Lower lobe of right lung (tissue), 2 donors: Measurements from ENCODE around the gene TESMIN. TPM values are rescaled to one million over a fixed set of nuclear protein-coding genes. Genes with fewer than 3 reads are reported as not detected.

Source experiments
- ATAC-seq, 2 donors: fragments of 200-7000 bp; cut with Tn5 transposase; one replicate each; pipeline ENCODE4 v1.9.1; 2020 to 2022; ENCODE audit warnings: mild to moderate bottlenecking in 2 of 2, moderate library complexity in 2 of 2
- DNase-seq: peaks from one replicate; pipeline ENCODE4 v3.0.0-alpha.2; 2020
- H3K27ac ChIP-seq: fragments of 200-600 bp; one replicate; pipeline ENCODE4 v1.8.0; 2022
- H3K27me3 ChIP-seq: fragments of 200-600 bp; one replicate; pipeline ENCODE4 v1.8.0; 2022; ENCODE audit warnings: low read depth
- H3K36me3 ChIP-seq: fragments of 200-600 bp; one replicate; pipeline ENCODE4 v1.8.0; 2022; ENCODE audit warnings: mild to moderate bottlenecking
- H3K4me1 ChIP-seq: fragments of 200-600 bp; one replicate; pipeline ENCODE4 v1.8.0; 2022
- H3K4me3 ChIP-seq: fragments of 200-600 bp; one replicate; pipeline ENCODE4 v1.8.0; 2022; ENCODE audit warnings: mild to moderate bottlenecking
- H3K9me3 ChIP-seq: fragments of 200-600 bp; one replicate; pipeline ENCODE4 v1.8.0; 2022
- intact Hi-C: fragments of 100-400 bp; cut with DNase I; formaldehyde crosslinking; loops from one replicate; pipeline ENCODE4 v1.11.0; 2022
- total RNA-seq: library from RNA; stranded (reverse); fragmentation: NEBNext Ultra II Directional; extraction: Animal tissue kit (Norgen Biotek cat#: 25700); gene quantifications from one replicate; pipeline ENCODE4 v1.2.1, GENCODE V29; 2021
- TF ChIP-seq, protein P1 (sequence below): fragments of 200-600 bp; IDR thresholded peaks from one replicate; pipeline ENCODE4 v1.8.0; 2022; ENCODE audit warnings: antibody characterized with exemption, mild to moderate bottlenecking
- donor health status: DM: no; HTN: yes; CAD: no; lungs with severe emphysema.

The TESMIN gene
- total RNA-seq, 1 donor from 2014 or later = 1.9 TPM

DNA sequence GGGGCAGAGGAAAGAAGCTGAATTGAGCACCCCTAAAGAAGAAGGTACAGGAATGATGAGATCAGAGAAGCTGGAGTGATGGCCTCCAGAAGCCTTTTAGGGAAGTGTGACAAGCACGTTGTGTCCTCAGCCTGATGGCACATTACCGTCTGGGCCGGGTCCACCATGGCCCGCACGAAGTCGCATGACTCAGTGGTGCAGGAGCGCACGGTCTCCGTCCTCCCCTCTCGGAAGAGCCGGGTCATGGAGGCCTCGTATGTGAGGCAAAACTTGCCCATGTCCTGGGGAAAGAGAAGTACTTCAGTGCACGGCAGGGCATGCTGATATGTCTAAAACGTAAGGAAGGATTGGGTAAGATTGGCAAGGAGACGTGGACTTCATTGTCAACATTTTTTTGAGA is 11.2 kb upstream of the TESMIN start:
- DNase-seq (no peak), ATAC-seq (no peak)
- intact Hi-C loops = no loop called here

DNA sequence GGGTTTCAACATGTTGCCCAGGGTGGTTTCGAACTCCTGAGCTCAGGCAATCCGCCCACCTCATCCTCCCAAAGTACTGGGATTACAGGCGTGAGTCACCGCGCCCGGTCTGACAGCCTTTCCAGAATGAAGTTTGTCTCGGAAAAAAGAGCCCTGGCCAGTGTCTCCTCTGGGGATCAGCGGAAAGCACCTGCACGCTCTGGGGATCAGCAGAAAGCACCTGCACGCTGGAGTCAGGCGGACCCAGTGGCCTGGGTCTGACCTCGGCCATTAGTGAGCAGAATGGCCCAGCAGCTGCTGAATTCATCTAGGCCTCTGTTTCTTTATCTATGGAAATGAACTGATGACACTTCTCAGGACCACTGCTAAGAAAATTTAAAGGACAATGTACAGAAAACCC is 10.5 kb upstream of the TESMIN start:
- no peak overlapping the region for H3K4me3 ChIP-seq
- DNase-seq (no peak), ATAC-seq (no peak)
- H3K36me3 ChIP-seq = peaks cover 100% of the 10 kb centered on the region
- no peaks in the 10 kb centered on the region for H3K27me3 ChIP-seq
- TF ChIP-seq, protein P1, sequence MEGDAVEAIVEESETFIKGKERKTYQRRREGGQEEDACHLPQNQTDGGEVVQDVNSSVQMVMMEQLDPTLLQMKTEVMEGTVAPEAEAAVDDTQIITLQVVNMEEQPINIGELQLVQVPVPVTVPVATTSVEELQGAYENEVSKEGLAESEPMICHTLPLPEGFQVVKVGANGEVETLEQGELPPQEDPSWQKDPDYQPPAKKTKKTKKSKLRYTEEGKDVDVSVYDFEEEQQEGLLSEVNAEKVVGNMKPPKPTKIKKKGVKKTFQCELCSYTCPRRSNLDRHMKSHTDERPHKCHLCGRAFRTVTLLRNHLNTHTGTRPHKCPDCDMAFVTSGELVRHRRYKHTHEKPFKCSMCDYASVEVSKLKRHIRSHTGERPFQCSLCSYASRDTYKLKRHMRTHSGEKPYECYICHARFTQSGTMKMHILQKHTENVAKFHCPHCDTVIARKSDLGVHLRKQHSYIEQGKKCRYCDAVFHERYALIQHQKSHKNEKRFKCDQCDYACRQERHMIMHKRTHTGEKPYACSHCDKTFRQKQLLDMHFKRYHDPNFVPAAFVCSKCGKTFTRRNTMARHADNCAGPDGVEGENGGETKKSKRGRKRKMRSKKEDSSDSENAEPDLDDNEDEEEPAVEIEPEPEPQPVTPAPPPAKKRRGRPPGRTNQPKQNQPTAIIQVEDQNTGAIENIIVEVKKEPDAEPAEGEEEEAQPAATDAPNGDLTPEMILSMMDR = no peak
- H3K9me3 ChIP-seq = no peaks in the 10 kb centered on the region
- intact Hi-C loops = no loop called here
- H3K4me1 ChIP-seq = no peaks in the 10 kb centered on the region
- H3K27ac ChIP-seq = no peak overlapping the region

More for the DNA sequence above, 11.2 kb upstream of the TESMIN start:
- H3K27me3 ChIP-seq = no peaks in the 10 kb centered on the region
- TF ChIP-seq, protein P1 = no peak
- no peak overlapping the region for H3K4me3 ChIP-seq
- no peak overlapping the region for H3K27ac ChIP-seq
- peaks cover 100% of the 10 kb centered on the region for H3K36me3 ChIP-seq
- H3K4me1 ChIP-seq = no peaks in the 10 kb centered on the region
- no peaks in the 10 kb centered on the region for H3K9me3 ChIP-seq

DNA sequence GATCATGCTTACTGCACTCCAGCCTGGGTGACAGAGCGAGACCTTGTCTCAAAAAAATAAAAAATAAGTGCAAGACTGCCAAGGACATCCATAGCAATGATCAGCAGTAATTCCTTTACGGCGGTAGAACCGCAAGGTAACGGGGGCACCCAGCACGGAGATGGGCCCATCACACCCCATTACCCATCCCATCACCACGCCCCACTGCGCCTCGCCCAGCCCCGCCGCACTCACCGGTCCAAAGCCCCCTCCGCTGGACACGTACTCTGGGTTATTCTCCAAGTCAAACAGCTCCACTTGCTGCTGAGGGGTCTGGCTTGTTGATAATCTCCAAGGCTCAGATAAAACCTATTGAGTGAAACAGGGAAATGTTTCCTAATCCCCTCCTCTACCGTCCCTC is 8.7 kb upstream of the TESMIN start:
- Histone ChIP-seq H3K9me3 (no peaks in the 10 kb centered on the region), H3K27me3 (no peaks in the 10 kb centered on the region), H3K4me3 (no peak overlapping the region), H3K4me1 (no peaks in the 10 kb centered on the region), H3K36me3 (peaks cover 97% of the 10 kb centered on the region), H3K27ac (no peak overlapping the region)
- TF ChIP-seq, protein P1 = no peak
- DNase-seq = no peak
- ATAC-seq = no peak
- intact Hi-C loops = no loop called here

DNA sequence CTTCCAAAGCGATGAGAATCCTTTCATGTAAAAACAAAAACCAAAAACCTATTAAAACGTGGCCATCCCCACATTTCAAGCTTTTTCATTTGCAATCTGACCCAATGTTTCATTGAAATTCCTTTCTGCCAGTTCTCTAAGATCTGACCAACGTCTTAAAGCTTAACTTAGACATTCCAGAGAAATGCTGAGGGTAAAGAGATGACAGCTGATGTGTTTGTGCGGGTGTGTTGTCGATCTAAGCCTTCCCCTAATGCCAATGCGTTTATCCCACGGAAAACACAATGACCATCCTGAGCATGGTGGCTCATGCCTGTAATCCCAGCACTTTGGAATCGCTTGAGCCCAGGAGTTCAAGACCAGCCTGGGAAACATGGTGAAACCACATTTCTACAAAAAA is 6.4 kb upstream of the TESMIN start:
- DNase-seq (no peak), ATAC-seq (no peak)
- H3K27me3 ChIP-seq = no peaks in the 10 kb centered on the region
- no peak overlapping the region for H3K27ac ChIP-seq
- H3K4me1 ChIP-seq = no peaks in the 10 kb centered on the region
- H3K4me3 ChIP-seq = no peak overlapping the region
- peaks cover 82% of the 10 kb centered on the region for H3K36me3 ChIP-seq
- H3K9me3 ChIP-seq = no peaks in the 10 kb centered on the region
- TF ChIP-seq, protein P1 = no peak
- intact Hi-C loops = no loop called here

DNA sequence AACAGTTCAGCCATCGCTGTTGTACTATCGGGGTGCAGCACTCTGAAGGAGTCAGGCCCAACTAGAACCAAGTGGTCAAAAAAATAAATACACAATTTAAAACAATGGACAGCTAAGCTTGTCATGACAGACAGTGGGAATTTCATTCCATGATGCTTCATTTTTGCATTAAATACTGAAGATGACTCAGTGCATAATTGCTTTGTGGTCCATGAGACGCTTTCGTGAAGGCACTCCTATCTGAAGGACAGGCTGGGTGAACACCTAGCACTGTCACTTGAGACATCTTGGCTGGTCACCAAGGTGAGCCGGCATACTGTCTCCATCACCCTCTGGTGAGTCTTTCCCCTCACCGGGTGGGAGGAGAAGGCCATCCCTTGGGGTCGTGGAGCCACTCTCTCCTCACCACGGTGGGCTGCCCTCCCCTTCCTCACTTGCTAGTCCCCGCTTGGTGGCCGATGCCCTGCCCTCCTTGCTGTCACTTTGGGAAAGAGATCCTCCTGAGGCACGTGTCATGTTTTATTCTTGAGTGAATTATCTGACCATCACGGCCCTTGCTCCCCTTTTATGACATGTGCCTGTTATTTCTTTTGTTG is 4.9 kb upstream of the TESMIN start:
- Histone ChIP-seq H3K4me3 (no peak overlapping the region), H3K9me3 (no peaks in the 10 kb centered on the region), H3K27ac (no peak overlapping the region), H3K27me3 (no peaks in the 10 kb centered on the region), H3K4me1 (peaks cover 5% of the 10 kb centered on the region), H3K36me3 (peaks cover 67% of the 10 kb centered on the region)
- TF ChIP-seq, protein P1 = no peak
- DNase-seq = no peak
- intact Hi-C loops = no loop called here
- no peak for ATAC-seq
